ENCODE results near the gene SURF1.
"Not testable (repeated sequence)": the region's sequence is repeated elsewhere in the genome, so short reads cannot be mapped to it uniquely, and the experiment has no call there.

The SURF1 gene, protein sequence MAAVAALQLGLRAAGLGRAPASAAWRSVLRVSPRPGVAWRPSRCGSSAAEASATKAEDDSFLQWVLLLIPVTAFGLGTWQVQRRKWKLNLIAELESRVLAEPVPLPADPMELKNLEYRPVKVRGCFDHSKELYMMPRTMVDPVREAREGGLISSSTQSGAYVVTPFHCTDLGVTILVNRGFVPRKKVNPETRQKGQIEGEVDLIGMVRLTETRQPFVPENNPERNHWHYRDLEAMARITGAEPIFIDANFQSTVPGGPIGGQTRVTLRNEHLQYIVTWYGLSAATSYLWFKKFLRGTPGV

DNA sequence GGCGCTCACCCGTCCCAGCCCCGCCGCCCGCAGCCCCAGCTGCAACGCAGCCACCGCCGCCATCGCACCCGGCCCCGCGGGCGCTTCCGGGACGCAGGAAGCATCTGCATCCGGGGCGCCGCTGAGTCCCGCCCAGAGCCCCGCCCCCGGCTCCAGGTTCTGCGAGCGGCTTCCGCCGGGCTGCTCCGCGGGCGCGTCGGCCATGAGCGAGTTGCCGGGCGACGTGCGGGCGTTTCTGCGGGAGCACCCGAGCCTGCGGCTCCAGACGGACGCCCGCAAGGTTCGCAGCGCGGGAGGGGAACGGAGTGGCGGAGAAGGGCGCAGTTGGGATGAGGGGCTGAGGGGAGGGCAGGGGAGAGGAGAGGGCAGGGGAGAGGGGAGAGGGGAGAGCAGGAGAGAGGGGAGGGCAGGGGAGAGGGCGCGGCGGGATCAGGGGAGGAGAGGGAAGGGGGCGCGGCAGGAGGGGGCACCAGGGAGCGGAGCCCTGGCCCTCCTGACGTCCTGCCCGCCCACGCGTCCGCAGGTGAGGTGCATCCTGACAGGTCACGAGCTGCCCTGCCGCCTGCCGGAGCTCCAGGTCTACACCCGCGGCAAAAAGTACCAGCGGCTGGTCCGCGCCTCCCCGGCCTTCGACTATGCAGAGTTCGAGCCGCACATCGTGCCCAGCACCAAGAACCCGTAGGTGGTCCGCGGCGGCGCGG is at the start of gene SURF1, which contains the start of gene SURF2:
Gene SURF1, minus strand, starts transcription at position 97 of the 701 bp plus-strand sequence. Its CDS starts 34 bp downstream, at position 63.
Gene SURF2, plus strand, starts transcription at position 160 of the 701 bp plus-strand sequence. Its CDS starts 43 bp downstream, at position 203.
- no peak for DNase-seq (ENCODE audit: low read depth)

DNA sequence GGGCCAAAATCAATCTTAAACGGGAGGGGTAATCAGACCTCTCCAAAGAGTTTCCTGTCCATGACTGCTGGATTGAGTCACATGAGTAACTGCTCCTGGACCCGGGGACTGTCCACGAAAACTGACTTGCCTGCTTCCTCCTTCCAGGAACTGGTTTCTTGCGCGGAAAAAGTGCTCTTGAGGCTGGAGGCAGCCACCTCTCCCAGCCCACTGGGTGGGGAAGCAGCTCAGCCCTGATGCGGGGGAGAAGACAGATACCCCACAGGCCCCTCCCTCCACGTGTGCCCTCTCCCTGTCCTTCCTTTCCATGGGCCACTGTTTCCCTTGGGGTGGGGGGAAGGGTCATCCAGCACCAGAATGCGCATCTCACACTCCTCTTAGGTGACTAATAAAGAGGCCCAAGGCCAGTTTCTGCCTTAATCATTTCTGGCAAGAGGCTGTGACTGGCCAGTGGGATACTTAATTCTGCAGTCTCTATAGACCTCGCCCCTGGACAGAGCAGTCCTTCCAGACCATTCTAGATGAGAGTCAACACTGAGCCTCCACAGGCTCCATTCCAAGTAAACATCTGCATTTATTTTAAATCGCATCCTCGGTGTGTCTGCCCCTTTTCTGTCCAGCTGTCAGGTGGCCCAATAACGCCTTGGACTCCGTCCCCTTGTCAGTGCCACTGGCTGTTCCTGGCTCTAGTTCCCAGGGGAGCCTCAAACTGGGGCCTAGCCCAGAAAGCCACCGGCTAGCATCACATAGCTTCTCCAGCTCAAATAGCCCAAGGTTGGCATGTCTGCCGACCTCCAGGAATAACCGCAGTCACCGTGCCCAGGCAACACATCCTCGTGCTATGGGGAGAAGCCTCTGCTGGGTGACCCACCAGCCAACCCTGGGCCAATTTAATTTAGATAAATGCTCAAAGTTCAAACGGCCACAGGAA is 49.5 kb upstream of the SURF1 start:
- DNase-seq (ENCODE audit: low read depth): peak; percentile 39

DNA sequence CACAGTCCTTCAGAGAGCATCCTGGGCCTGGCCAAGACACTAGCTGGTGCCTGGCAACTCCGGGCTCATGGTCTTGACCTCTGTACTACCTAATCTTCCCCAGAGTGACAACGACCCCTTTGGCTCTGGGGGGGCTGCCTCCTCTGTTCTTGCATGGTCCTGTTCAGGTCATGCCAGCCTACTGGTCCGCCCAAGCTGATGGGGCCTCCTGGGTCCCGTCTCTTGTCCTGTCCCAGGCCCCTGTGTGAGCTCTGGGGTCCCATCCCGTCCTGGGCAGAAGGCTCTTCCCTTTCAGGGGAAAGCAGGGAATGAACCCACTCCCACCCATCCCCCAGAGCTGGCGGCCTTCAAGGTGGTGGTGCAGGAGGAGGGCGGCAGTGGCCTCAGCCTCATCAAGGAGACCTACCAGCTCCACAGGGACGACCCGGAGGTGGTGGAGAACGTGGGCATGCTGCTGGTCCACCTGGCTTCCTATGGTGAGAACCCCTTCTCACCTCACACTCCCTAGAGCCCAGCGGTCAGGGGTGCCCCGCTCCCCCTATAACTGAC is 48.2 kb upstream of the SURF1 start:
- no peak for DNase-seq (ENCODE audit: low read depth)

DNA sequence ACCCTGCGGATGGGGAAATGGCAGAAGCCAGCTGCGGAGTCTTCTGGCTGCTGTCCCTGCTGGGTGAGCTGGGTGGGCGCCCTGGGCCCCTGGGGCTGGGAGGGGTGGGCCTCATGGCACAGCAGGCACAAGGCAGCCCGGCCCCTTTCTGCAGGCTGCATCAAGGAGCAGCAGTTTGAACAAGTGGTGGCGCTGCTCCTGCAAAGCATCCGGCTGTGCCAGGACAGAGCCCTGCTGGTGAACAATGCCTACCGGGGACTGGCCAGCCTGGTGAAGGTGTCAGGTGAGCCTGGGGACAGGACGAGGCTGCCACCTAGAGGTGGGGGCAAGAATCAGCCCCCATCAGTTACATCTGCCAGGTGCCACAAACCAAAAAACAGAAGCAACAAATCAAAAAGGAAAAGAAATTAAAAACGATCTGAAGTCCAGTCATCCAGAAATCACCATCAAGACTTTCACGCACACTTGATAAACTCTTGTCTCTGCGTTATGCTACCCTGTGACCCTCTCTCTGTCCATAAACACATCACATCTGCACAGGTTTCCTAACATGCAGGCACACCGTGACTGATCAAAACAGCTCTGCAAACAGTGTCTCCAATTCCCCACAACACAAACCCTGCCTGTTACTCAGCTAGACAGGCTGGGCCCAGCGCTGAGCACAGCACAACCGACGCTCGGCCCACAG is 47.6 kb upstream of the SURF1 start:
- DNase-seq (ENCODE audit: low read depth): no peak

DNA sequence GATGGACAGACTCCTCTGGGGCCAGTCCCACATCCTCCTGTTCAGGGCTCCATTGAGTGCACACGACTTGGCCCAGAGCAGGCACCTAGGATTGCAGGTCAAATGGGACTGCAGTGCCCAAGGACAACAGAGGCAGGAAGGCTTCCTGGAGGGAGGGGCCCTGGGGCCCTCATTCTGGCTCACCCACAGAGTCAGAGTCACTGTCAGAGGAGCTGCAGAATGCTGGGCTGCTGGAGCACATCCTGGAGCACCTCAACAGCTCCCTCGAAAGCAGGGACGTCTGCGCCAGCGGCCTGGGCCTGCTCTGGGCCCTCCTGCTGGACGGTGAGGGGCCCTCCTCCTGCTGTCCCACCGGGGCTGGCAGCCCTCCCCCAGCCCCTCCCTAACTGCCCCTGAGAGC is 46.4 kb upstream of the SURF1 start:
- no peak for DNase-seq (ENCODE audit: low read depth)

DNA sequence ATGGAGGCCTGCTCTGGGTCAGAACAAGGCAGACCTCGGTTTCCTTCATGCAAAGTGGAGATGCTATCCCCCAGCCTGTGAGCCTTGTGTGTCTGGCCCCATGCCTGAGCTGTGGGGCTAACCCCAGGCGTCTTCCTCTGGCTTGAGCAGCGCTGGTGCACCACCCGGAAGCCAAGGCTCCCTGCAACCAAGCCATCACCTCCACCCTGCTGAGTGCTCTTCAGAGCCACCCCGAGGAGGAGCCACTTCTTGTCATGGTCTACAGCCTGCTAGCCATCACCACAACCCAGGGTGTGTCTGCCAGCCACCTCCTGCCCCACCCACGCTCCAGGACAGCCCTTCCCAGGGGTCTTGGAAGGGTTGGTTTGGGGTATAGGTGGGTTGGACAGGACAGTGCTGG is 45.3 kb upstream of the SURF1 start:
- no peak for DNase-seq (ENCODE audit: low read depth)

DNA sequence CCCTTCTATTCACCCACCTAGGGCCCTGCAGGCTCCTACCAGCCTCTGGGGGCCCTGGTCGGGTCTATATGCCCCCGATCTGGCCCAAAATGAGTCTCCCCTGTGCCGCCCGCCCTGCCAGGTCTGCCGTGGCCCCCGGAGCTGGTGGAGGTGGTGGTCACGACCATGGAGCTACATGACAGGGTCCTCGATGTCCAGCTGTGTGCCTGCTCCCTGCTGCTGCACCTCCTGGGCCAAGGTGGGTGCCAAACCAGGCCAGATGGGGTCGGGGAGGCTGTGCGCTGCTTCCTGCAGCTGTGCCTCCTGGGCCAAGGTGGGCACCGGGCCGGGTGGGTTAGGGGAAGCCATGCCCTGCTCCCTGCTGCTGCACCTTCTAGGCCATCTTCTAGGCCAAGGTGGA is 44.0 kb upstream of the SURF1 start:
- no peak for DNase-seq (ENCODE audit: low read depth)

DNA sequence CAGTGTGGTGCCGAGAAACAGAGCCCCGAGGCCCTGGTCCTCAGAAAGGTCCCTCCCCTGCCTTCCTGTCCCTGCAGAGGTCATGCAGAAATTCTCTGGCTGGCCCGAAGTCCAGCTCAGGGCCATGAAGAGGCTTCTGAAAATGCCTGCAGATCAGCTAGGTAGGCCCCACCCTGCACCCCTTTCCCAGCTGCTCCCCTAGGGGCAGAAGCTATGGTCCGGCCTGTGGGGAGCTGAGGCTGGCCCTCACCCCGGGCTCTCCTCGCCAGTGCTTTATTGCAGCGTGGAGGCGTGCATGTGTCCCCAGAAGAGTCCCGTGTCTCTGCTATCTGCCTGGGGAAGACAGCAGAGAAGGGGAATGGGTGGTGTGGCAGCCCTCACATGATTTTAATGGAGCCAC is 41.6 kb upstream of the SURF1 start:
- DNase-seq (ENCODE audit: low read depth): no peak

DNA sequence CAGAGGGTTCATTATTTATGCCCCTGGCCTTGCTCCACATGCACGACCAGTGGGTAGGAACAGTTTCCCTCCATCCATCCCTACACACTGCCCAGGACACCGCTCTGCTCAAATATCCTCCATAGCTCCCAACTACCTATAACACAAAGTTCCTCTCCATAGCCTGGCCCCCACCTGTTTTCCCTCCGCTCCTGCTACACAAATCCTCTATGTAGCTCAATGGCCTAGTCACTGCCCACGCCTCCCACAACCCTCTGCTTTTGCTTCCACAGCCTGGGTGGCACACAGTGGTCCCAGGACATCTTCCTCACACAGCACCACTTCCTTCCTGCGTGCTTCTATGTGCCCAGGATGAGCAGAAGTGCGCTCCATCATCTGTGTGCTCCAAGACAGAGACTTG is 41.1 kb upstream of the SURF1 start:
- DNase-seq (ENCODE audit: low read depth): no peak

DNA sequence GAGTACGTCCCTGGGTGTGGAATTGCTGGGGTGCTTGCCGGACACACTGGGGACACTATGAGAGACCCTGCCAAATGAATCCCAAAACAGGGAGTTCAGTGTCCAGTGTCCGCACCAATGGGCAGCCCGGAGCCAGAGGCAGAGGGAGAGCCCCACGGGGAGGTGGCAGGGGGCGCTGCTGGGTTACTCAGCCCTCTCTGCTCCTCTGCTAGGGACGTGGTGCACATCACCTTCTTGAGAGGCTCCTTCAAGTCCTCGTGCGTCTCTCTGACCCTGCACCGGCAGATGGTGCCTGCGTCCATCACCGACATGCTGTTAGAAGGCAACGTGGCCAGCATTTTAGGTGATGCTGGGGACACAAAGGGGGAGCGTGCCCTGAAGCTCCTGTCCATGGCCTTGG is 40.7 kb upstream of the SURF1 start:
- no peak for DNase-seq (ENCODE audit: low read depth)

DNA sequence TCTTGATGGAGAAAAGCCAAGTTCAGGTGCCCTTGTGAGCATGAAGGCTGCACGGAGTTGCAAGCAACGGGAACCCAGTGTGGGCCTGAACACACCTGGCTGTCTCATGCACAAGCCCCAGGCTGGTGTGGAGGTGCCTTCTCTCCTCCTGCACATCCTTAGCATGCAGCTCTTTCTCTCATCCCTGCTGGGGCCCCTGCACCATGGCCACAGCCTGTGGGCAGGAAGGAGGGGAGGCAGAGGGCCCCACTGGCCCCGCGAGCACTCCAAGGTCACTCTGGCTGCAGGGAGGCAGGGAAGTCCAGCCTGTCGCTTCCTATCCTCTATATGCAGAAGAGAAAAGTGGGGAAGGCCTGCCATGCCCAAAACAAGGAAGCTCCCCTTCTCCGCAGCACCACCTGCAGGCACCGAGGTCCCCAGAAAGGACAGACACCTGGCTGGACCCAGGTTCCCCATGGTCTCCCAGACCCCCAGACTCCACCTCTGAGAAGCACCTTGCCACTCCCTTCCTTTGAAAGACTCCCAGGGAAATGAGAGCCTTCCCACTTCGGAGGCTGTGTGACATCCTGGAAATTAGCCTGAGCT is 38.5 kb upstream of the SURF1 start:
- no peak for DNase-seq (ENCODE audit: low read depth)

DNA sequence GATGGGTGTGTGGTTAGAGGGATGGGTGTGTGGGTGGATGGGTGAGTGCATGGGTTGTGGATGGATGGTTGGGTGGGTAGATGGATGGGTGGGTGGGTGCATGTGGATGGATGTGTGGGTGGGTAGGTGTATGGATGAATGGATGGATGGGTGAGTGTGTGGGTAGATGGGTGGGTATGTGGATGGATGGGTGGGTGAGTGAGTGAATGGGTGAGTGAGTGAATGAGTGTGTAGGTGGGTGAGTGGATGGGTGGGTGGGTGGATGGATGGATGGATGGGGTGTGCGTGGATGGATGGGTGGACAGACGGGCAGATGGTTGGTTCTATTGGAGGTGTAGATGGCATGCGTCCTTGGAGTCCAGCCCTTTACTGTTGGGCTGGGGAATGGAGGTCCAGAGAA is 37.1 kb upstream of the SURF1 start:
- DNase-seq (ENCODE audit: low read depth): no peak

DNA sequence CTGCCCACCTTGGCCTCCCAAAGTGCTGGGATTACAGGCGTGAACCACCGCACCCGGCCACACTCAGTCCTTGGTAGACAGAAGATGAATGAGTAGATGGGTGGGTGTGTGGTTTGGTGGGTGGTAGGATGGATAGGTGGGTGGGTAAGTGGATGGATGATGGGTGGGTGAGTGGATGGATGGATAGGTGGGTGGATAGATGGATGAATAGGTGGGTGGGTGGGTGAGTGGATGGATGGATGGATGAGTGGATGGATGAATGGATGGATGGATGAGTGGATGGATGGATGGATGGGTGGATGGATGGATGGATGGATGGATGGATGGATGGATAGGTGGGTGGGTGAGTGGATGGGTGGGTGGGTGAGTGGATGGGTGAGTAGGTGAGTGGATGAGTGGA is 36.0 kb upstream of the SURF1 start:
- not testable (repeated sequence) for DNase-seq (ENCODE audit: low read depth)

DNA sequence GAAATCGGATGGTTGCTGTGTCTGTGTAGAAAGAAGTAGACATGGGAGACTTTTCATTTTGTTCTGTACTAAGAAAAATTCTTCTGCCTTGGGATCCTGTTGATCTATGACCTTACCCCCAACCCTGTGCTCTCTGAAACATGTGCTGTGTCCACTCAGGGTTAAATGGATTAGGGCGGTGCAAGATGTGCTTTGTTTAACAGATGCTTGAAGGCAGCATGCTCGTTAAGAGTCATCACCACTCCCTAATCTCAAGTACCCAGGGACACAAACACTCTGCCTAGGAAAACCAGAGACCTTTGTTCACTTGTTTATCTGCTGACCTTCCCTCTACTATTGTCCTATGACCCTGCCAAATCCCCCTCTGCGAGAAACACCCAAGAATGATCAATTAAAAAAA is 35.2 kb upstream of the SURF1 start:
- DNase-seq (ENCODE audit: low read depth): not testable (repeated sequence)

DNA sequence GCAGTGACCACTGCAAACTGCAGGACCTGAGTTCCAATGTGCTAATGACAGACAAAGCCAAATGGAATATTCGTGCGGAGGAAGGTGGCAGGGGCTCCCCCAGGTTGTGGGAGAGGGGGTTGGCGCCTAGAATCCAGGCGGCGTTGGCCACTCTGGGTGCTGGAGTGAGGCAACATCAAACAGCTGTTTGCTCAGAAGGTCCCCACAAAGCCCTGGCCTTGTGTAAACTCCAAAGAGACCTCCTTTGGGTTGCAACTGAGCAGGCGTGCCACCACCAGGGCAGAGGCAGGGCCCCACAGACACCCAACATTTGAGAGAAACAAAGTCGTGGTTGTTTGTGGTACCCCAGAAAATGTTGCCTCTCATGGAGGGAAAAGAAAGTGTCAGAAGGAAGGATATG is 34.4 kb upstream of the SURF1 start:
- DNase-seq (ENCODE audit: low read depth): no peak

DNA sequence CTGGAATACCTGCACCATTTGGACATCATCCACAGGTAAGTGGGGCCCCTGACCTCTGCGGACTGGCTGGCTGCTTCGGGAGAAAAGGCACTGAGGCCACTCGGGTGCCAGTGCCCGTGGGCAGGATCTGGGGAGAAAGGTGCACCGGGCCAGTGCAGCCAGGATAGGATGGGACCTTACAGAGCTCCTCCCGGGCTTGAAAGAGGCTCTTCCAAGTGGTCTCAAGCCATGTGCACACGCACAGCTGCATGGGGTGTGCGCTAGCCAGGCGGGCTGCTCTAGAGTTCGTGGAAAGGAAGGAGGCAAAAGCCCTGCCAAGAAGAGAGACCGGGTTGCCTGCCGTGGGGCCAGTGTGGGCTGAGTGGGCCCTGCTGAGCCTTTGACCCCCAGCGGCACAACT is 33.3 kb upstream of the SURF1 start:
- no peak for DNase-seq (ENCODE audit: low read depth)

DNA sequence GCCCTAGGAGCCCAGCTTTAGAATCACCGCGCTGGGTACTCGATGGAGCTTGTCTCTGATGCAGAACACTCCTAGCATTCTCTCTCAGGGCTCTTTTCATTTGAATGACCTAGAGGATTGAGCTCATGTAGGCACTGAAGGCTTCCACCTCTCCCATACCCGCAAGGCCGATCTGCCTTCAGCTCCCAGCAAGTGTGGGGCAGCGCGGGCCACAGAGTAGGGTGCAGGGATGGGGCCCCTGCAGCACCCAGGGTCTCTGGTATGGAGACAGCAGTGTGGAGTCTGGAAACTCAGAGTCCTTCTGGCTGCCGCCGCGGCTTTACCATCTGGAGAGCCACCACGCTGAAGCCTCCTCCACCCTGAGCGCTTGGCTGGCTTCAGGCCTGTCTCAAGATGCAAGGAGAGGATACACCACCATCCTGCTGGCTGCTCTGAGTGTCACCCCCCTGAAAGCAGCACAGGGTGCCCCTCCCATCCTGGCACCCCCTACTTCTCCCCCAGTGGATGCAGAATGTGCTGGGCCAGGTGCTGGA is 32.8 kb upstream of the SURF1 start:
- no peak for DNase-seq (ENCODE audit: low read depth)

DNA sequence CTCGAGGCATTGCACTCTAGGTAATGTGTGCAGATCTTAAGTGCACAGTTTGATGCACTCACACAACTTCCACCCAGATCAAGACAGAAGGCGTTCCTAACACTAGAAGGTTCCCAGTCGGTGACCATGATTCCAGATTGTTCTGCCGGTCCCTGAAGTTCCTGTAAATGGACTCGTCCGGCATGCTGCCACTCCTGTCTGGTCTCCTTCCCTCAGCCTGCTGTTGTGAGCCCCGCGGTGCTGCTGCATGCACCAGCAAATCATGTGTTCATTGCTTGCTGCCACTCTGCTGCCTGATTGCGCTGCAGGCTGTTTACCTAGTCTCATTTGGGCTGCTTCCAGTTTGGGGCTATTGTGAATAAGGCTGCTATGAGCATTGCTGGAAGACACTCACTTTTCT is 31.4 kb upstream of the SURF1 start:
- DNase-seq (ENCODE audit: low read depth): no peak

DNA sequence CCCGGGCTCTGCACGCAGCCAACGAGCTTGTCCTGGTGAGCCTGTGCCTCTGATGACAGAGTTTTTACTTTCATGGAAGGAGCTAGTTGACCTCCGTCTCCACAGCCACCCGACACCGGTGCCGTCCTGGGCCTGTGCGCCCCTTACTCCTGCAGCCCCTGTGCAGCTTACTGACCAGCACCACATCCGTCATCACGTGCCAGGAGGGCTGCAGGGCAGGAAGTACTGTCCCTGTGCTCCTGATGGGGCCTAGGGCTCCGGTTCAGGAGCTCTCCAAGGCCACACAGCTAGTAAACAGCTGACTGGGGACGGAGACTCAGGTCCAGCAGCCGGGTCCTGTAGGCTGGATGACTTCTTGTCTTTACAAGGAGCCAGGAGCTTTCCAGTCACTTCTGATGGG is 30.1 kb upstream of the SURF1 start:
- no peak for DNase-seq (ENCODE audit: low read depth)

DNA sequence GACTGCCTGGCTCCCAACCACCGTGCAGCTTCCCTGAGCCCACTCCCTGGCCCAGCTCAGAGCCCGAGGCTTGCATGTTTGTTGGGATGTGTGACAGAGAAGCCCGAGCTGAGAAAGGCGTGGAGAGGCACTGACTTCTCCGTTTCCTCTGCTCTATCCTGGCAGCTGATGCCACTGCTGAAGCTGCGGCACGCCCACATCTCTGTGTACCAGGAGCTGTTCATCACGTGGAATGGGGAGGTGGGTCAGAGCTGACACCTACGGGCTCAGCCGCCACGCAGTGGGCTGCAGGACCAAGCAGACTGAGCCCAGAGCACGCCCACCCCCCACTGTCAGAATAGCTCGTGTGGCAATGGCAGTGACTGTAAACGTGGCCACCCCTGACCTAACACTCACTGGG is 29.2 kb upstream of the SURF1 start:
- DNase-seq (ENCODE audit: low read depth): no peak

DNA sequence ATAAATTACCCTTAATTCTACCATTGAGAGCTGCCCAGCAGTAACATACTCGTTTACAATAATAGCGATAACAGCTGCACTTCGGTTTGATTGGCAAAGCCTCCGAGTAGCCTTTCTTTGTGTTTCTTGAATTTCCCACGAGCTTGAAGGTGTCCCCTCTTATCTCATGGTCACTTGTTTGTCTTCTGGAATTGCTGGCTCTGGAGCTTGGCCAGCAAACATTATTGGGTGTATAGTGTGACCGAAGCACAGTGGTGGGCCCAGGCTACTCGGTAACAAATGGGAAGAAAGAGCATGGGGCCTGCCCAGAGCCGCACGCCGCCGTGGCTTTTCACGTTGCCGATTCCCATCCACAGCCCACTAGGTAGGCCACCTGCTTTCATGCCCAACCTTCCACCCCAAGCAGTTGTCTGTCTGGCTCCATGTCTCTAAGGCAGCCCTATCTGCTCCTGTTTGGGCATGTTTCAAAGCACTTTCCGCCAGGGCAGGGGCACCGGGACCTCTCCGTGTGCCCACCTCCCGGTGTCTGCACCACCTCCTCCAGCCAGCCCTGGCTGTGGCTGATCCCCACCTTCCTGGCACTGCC is 28.5 kb upstream of the SURF1 start:
- no peak for DNase-seq (ENCODE audit: low read depth)

Measured in GM04503 (cell line).